Panc1 (cell line): ENCODE measurements around the gene MIER2.

Source experiments
- POLR2AphosphoS5 ChIP-seq: IDR thresholded peaks from 2 replicates; pipeline ENCODE4 v1.6.1; 2012; ENCODE audit warnings: mild to moderate bottlenecking, low read depth, low read length, moderate library complexity
- SIN3A ChIP-seq: IDR thresholded peaks from 2 replicates; pipeline ENCODE4 v1.6.1; 2012; ENCODE audit warnings: low read depth, mild to moderate bottlenecking, low read length, moderate library complexity, borderline replicate concordance; ENCODE audit not compliant: insufficient read depth
- TF ChIP-seq, protein P1 (sequence below): fragments of 450-650 bp; IDR thresholded peaks from 2 replicates; pipeline ENCODE4 v1.5.1; 2017; ENCODE audit warnings: mild to moderate bottlenecking
- TF ChIP-seq, protein P2 (sequence below), 2 experiments: IDR thresholded peaks; 2 replicates each; pipeline ENCODE4 v1.6.1; 2011 to 2012; ENCODE audit warnings: low read depth in 2 of 2, control low read depth in 1 of 2, low read length in 1 of 2, mild to moderate bottlenecking in 1 of 2, moderate library complexity in 1 of 2; ENCODE audit not compliant: insufficient read depth in 1 of 2

DNA sequence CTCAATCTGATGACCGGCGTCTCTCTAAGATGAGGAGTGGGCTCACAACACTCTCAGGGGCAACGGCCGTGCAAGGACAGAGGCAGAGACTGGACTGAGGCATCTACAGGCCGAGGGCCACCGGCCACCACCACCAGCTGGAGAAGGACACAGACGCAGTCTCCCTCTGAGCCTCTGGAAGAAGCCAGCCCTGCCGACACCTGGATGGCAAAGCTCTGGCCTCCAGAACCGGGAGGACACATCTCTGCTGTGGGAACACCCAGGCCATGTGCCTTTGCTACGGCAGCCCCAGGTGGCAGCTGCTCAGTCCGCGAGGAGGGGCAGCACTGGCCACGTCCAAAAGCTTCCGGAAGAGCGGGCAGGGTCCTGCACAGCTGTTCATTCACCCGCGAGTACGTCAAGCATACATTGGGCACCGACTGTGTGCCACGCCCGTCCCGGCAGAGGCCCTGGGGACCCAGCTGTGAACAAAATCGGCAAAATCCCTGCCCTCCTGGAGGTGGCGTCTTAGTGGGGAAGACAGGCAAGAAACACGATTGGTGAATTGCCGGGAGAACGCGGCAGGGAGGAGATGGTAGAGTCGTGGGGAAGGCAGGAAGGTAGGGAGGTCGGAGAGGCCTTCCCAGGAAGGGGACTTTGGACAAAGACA lies 47.3 kb upstream of the MIER2 start:
- TF ChIP-seq POLR2AphosphoS5 (no peak), SIN3A (no peak)
- TF ChIP-seq, protein P1, sequence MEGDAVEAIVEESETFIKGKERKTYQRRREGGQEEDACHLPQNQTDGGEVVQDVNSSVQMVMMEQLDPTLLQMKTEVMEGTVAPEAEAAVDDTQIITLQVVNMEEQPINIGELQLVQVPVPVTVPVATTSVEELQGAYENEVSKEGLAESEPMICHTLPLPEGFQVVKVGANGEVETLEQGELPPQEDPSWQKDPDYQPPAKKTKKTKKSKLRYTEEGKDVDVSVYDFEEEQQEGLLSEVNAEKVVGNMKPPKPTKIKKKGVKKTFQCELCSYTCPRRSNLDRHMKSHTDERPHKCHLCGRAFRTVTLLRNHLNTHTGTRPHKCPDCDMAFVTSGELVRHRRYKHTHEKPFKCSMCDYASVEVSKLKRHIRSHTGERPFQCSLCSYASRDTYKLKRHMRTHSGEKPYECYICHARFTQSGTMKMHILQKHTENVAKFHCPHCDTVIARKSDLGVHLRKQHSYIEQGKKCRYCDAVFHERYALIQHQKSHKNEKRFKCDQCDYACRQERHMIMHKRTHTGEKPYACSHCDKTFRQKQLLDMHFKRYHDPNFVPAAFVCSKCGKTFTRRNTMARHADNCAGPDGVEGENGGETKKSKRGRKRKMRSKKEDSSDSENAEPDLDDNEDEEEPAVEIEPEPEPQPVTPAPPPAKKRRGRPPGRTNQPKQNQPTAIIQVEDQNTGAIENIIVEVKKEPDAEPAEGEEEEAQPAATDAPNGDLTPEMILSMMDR = no peak
- TF ChIP-seq, protein P2, sequence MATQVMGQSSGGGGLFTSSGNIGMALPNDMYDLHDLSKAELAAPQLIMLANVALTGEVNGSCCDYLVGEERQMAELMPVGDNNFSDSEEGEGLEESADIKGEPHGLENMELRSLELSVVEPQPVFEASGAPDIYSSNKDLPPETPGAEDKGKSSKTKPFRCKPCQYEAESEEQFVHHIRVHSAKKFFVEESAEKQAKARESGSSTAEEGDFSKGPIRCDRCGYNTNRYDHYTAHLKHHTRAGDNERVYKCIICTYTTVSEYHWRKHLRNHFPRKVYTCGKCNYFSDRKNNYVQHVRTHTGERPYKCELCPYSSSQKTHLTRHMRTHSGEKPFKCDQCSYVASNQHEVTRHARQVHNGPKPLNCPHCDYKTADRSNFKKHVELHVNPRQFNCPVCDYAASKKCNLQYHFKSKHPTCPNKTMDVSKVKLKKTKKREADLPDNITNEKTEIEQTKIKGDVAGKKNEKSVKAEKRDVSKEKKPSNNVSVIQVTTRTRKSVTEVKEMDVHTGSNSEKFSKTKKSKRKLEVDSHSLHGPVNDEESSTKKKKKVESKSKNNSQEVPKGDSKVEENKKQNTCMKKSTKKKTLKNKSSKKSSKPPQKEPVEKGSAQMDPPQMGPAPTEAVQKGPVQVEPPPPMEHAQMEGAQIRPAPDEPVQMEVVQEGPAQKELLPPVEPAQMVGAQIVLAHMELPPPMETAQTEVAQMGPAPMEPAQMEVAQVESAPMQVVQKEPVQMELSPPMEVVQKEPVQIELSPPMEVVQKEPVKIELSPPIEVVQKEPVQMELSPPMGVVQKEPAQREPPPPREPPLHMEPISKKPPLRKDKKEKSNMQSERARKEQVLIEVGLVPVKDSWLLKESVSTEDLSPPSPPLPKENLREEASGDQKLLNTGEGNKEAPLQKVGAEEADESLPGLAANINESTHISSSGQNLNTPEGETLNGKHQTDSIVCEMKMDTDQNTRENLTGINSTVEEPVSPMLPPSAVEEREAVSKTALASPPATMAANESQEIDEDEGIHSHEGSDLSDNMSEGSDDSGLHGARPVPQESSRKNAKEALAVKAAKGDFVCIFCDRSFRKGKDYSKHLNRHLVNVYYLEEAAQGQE (IDR thresholded peaks at IDR 0.05; ENCODE audit: insufficient read depth in 1 of 2, low read depth in 2 of 2, low read length in 1 of 2) = no peak
